HG02623 (cell line): ENCODE data around the gene KBTBD7.

ENCODE experiments used
- ATAC-seq: cut with Tn5 transposase; IDR thresholded peaks from one replicate; pipeline ENCODE4 v1.9.1; 2021; ENCODE audit warnings: moderate library complexity; ENCODE audit not compliant: unreplicated experiment

The KBTBD7 gene, protein sequence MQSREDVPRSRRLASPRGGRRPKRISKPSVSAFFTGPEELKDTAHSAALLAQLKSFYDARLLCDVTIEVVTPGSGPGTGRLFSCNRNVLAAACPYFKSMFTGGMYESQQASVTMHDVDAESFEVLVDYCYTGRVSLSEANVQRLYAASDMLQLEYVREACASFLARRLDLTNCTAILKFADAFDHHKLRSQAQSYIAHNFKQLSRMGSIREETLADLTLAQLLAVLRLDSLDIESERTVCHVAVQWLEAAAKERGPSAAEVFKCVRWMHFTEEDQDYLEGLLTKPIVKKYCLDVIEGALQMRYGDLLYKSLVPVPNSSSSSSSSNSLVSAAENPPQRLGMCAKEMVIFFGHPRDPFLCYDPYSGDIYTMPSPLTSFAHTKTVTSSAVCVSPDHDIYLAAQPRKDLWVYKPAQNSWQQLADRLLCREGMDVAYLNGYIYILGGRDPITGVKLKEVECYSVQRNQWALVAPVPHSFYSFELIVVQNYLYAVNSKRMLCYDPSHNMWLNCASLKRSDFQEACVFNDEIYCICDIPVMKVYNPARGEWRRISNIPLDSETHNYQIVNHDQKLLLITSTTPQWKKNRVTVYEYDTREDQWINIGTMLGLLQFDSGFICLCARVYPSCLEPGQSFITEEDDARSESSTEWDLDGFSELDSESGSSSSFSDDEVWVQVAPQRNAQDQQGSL

GRCh38 chr13:41193919-41194824 is at the start of gene KBTBD7:
Gene KBTBD7, minus strand, starts transcription at chr13:41194569. Its CDS starts 312 bp downstream, at chr13:41194257.
- ATAC-seq, result peak; percentile 97

DNA sequence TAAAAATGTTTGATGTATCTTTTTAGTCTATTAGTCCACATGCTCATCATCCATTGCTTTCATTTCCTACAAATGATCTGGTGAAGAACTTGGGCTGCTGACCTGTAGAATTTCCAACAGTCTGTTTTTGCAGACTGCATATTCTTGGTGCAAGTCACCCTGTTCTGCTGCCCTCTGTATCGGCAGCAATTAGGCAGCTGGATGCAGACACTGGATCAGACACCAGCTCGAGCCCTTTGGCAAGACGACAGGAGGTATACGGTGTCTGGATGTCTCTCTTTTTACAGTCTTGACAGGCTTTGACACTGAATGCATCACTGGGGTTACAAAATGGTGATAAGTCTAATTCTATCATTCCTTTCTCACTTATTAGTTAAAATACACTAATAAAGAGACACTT is 47.3 kb upstream of the KBTBD7 start:
- ATAC-seq, result no peak

DNA sequence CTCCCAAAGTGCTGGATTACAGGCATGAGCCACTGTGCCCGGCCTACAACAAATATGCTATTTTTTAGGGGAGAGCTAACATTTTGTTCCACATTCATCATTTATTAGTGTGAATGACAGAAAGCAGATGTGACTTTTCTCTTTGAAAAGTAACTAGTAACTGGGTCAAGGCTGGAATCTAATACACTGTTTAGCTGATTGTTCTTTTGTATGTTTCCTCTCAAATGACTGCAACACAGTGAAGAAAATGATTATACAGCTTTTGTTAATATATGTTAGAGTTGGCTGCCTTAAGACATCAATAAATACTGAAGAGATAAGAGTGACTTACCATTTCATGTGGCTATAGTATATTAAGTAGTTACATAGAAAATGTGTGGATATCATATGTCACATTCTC is 42.0 kb upstream of the KBTBD7 start:
- no peak for ATAC-seq

GRCh38 chr13:41232578-41233480 is 38.5 kb upstream of the KBTBD7 start:
- ATAC-seq, result no peak

DNA sequence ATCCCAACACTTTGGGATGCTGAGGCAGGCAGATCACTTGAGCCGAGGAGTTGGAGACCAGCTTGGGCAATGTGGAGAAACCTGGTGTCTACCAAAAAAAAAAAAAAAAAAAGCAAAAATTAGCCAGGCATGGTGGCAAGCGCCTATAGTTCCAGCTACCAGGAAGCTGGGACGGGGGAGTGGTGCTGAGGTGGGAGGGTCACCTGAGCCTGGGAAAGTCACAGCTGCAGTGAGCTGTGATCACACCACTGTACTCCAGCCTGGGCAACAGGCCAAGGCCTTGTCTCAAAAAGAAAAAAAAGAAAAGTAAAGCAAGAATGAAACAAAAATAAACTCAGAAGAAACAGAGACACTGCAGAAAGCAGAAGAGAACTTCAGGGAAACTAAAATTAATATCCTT is 37.4 kb upstream of the KBTBD7 start:
- no peak for ATAC-seq

DNA sequence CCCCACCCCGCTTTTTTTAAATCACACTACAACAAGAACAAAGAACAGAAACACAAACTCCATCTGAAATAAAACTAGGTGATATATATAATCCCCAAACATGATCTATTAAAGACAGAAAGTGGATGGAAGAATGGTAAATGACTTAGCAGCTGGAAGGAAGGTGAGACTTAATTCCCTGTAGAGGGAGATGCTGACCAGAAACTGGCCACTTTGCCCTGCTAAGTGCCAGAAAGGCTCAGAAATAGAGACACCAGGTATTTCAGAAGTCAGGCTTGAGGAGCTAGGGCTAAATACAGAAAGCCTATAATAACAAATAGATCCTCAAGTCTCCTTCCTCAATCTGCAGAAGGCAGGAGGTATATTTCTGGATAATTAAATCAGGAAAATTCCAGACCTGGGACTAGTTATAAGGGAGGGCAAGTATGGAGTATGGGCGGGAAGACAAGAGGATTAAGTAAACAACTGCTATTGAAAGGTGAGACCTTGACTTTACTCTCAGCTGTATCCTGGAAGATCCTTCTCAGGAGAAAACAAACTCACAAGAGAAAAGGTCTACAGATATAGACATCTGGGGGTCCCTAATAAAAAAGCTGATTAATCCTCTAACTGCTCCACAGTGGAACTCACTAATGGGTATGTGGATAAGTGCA is 36.8 kb upstream of the KBTBD7 start:
- no peak for ATAC-seq

- ATAC-seq, result no peak
These were observed 35.0 kb upstream of the KBTBD7 start for GRCh38 chr13:41229356-41229755.

DNA sequence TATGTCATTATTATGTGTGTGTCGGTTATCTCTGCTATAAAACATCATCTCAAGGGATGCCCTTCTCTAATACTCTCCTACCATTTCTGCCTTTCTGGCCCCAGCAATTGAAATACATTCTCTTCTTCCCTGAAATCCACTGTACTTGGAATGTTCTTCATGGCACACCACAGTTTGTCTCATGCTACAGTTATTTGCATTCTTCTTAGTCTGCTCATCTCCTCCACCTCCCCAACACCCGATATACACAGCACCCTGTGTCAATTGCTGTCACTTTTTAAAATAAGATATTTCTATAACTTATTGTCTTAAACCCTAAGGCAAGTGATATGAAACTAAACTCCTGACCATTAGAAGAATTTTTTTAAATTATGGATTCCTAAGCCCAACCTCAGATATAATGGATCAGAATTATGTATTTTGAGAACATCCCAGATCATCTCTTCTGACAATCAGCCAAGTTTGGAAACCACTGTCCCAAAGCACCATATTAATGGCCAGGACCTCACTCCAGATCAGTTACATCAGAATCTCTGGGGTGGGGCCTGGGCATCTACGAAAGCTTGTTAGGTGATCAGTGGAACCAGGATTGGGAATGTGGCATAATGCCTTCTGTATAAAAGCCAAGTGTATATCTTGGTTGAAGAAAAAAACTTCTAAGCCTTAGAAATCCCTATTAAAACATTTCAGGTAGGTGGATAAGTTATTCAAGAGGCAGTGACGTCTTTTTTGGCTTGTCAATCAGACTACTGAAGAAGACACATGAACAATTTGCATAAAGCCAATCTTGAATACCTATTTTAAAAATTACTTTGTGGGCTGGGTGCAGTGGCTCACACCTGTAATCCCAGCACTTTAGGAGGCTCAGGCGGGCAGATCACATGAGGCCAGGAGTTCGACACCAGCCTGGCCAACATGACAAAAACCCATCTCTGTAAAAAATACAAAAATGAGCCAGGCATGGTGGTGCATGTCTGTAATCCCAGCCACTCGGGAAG is 30.0 kb upstream of the KBTBD7 start:
- ATAC-seq, result no peak

DNA sequence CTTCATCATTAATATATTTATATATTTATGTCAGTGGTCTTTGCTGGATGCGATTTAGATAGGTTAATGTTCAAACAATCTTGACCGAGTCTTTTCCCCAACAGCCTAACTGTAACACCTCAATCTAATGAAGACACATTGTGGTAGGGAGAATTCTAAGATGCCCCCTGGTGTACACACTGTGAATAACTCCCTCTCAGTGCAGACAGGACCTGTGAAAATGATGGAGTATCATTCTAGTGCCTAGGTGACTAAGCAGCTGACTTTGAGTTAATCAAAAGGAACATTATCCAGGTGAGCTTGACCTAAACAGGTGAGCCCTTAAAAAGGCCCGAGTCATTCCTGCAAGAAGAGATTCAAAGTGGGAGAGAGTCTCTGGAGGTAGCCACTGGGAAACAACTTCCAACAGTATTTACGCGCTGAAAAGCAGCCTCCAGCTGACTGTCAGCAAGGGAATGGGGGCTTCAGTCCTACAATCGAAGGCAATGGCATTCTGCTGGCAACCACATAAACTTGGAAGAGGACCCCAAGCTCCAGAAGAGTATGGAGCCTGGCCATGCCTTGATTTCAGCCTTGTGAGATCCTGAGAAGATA is 28.0 kb upstream of the KBTBD7 start:
- no peak for ATAC-seq

DNA sequence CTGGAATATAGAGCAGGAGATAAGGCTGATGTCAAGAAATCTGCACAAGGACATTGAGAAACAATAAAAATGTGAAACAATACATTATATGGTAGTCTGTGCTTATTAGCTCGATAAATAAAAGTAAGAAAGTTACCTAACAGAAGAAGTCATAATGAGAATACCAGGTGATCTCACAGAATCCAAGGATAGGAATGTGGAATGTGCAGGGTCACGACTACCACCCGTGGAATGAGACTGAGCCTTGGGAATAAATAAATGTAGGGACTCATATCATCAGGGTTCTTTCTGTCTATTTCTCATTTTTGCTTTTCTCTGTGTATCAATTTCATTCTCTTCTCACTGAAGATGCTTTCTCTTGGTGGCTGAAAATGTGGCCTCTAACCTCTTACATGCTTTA is 26.0 kb upstream of the KBTBD7 start:
- ATAC-seq, result no peak

- ATAC-seq, result no peak
These were observed 21.8 kb upstream of the KBTBD7 start for GRCh38 chr13:41216160-41216559.

- no peak for ATAC-seq
These were observed 19.6 kb upstream of the KBTBD7 start for GRCh38 chr13:41213919-41214318.

DNA sequence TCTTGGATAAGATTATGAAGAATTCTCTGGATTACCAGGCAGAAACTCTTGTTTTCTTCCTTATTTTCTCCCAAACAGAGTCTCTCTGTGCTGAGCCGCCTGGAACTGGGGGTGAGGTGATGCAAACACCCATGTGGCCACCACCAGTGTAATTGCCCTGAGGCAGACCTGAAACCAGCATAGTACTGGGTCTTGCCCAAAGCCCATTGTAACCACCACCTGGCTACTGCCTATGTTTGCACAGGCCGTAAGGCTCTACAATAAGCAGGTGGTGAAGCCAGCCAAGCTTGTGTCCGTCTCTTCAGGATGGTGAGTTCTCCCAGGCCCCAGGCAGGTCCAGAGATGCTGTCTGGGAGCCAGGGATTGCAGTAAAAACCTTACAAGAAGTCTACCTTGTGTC is 18.9 kb upstream of the KBTBD7 start:
- ATAC-seq, result no peak

DNA sequence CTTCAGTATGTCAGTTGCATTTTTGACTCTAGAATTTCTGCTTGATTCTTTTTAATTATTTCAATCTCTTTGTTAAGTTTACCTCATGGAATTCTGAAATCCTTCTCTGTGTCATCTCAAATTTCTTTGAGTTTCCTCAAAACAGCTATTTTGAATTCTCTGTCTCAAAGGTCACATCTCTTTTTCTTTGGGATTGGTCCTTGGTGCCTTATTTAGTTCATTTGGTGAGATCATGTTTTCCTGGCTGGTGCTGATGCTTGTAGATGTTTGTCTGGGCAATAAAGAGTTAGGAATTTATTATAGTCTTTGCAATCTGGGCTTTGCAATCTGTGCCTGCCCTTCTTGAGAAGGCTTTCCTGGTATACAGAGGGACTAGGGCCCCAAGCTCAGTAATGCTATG is 18.5 kb upstream of the KBTBD7 start:
- no peak for ATAC-seq

DNA sequence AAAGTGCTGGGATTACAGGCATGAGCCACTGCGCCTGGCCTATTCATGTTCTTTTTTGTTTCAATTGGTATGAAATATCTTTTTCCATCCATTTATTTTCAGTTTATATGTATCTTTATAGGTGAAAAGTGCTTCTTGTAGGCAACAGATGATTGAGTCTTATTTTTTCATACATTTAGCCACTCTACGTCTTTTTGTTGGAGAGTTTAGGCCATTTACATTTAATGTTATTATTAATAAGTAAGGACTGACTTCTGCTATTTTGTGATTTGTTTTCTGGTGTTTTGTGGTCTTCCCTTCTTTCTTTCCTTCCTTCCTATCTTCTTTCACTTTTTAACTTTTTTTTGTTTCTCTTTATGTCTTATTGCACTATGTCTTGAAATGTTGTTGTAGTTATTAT is 16.7 kb upstream of the KBTBD7 start:
- no peak for ATAC-seq

GRCh38 chr13:41206467-41206866 is 12.1 kb upstream of the KBTBD7 start:
- ATAC-seq, result no peak

DNA sequence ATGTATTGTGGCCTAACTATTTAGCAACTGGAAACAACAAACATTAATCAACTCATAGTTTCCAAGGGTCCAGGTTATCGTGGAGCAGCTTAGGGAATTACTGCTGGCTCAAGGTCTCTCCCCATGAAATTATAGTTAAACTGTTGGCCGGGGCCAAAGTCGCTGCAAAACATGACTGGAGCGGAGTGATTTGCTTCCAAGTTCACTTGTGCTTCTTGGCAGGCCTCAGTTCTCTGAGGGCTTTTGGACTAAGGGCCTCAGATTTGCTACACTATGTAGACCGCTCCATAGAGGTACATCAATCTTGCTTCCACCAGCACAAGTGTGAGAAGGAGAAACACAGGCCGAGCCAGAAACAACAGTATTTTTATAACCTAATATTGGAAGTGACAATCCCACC is 9.4 kb upstream of the KBTBD7 start:
- ATAC-seq, result no peak

GRCh38 chr13:41200126-41200525 is 5.8 kb upstream of the KBTBD7 start:
- no peak for ATAC-seq
